Brain microvascular endothelial cell (primary cell): ENCODE measurements around the gene TUBGCP3.
A peak's percentile ranks its signal among the peaks of the same experiment; 100 is the strongest.

Experiments
- DNase-seq: peaks from one replicate; pipeline ENCODE4 v3.0.0-alpha.2; 2020
- H3K27ac ChIP-seq: fragments of 250-450 bp; sonication (Bioruptor Pico); 2 replicates; pipeline ENCODE4 v1.5.1; 2020; ENCODE audit warnings: mild to moderate bottlenecking, moderate library complexity
- H3K27me3 ChIP-seq: fragments of 250-450 bp; sonication (Bioruptor Pico); replicated peaks from 2 replicates; pipeline ENCODE4 v1.5.1; 2020; ENCODE audit warnings: mild to moderate bottlenecking
- H3K36me3 ChIP-seq: fragments of 250-450 bp; sonication (Bioruptor Pico); replicated peaks from 2 replicates; pipeline ENCODE4 v1.5.1; 2020; ENCODE audit warnings: mild to moderate bottlenecking
- H3K4me3 ChIP-seq: 2 replicates; pipeline ENCODE4 v1.5.1; 2011; ENCODE audit warnings: low read depth, mild to moderate bottlenecking, control low read depth, low read length, moderate library complexity
- in situ Hi-C: cut with HindIII; loops from 2 replicates; pipeline ENCODE4 v1.10.0; 2017; ENCODE audit warnings: low sequenced_read_pairs, low pct_ligation_motif_present
- TF ChIP-seq, protein P1 (sequence below): IDR thresholded peaks from 2 replicates; pipeline ENCODE4 v1.5.1; 2011; ENCODE audit warnings: low read depth, mild to moderate bottlenecking, moderate library complexity, low read length, control low read depth, inconsistent platforms; ENCODE audit errors: missing control alignments

The TUBGCP3 gene

DNA sequence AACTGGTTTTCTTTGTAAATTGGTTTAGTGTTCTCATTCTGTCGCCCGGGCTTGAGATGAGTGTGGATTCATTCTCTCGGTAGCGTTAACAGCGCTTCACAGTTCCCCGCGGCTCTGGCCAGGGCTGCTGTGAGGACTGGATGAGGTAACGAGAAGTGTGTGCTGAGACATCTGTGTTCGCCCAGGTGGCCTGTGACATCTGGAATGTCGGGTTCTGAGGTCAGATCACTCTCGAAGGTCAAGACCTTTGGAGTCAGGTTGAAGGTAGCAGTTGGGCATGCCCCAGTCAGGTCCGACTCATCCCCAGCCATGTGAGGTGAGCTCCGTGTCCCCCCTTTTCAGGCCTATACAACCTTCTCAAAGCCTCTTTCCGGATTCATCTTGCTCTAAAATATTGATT is 13.4 kb upstream of the TUBGCP3 start:
- in situ Hi-C loops, result no loop called here
- no peak overlapping the region for H3K4me3 ChIP-seq
- no peaks in the 10 kb centered on the region for H3K36me3 ChIP-seq
- no peak overlapping the region for H3K27ac ChIP-seq
- H3K27me3 ChIP-seq, result no peaks in the 10 kb centered on the region
- TF ChIP-seq, protein P1, sequence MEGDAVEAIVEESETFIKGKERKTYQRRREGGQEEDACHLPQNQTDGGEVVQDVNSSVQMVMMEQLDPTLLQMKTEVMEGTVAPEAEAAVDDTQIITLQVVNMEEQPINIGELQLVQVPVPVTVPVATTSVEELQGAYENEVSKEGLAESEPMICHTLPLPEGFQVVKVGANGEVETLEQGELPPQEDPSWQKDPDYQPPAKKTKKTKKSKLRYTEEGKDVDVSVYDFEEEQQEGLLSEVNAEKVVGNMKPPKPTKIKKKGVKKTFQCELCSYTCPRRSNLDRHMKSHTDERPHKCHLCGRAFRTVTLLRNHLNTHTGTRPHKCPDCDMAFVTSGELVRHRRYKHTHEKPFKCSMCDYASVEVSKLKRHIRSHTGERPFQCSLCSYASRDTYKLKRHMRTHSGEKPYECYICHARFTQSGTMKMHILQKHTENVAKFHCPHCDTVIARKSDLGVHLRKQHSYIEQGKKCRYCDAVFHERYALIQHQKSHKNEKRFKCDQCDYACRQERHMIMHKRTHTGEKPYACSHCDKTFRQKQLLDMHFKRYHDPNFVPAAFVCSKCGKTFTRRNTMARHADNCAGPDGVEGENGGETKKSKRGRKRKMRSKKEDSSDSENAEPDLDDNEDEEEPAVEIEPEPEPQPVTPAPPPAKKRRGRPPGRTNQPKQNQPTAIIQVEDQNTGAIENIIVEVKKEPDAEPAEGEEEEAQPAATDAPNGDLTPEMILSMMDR, result no peak
- no peak for DNase-seq

DNA sequence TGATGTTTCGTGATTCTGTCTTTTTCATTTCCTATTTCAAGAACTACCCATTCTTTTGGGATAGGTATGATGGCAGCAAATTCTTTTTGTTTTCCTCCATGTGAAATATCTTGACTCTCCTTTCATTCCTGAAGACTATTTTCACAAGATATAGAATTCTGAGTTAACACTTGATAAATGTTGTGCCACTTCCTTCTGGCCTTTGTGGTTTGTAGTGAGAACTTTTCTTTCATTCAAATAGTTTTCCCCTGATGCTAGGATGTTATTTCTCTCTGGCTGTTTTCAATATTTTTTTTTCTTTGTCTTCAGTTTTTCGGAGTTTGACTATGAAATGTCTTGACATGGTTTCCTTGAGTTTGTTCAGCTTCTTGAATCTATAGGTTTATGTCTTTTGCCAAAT is 8.3 kb upstream of the TUBGCP3 start:
- no peaks in the 10 kb centered on the region for H3K36me3 ChIP-seq
- in situ Hi-C loops, result no loop called here
- no peak overlapping the region for H3K27ac ChIP-seq
- no peaks in the 10 kb centered on the region for H3K27me3 ChIP-seq
- no peak for DNase-seq
- no peak overlapping the region for H3K4me3 ChIP-seq
- TF ChIP-seq, protein P1, result no peak

DNA sequence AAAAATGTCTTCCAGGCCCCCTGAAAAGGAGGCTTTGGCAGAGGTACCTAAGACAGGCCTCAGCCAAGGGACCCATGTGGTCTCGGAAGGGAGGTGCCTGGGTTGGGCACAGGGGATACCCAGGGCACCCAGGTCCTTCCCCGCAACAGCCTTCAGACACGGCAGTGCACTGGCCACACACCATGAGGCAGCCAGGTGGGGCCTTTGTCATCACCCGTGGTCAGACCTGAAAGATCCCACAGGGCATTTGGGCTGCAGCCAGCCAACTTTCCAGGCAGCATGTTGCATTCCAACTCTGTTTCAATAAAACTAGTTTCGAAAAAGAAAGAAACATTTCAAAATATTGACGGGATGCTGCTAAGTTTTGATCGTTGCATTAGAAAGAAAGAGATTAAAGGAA is 4.7 kb upstream of the TUBGCP3 start:
- DNase-seq, result no peak
- TF ChIP-seq, protein P1, result no peak
- in situ Hi-C loops, result no loop called here
- no peak overlapping the region for H3K4me3 ChIP-seq
- no peak overlapping the region for H3K27ac ChIP-seq
- H3K27me3 ChIP-seq, result no peaks in the 10 kb centered on the region
- no peaks in the 10 kb centered on the region for H3K36me3 ChIP-seq

DNA sequence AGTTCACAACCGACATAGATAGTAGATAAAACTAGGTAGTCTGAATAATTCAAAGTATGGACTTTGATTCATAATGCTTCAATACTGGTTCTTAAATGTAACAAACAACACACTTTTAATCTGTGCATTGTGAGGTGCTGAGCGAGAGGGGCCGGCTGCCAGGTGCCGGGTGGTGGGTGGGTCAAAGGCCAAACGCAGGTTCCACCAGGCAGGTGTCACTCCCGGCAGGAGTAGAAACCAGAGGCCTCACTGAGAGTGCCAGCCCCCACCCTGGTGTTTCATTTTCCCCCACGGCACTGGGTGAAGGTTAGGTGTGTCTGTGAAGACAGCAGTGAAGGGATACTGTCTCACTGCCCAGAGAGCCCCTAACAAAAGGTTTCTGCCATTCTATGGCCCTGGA is 4.2 kb upstream of the TUBGCP3 start:
- H3K36me3 ChIP-seq, result no peaks in the 10 kb centered on the region
- in situ Hi-C loops, result no loop called here
- TF ChIP-seq, protein P1, result no peak

DNA sequence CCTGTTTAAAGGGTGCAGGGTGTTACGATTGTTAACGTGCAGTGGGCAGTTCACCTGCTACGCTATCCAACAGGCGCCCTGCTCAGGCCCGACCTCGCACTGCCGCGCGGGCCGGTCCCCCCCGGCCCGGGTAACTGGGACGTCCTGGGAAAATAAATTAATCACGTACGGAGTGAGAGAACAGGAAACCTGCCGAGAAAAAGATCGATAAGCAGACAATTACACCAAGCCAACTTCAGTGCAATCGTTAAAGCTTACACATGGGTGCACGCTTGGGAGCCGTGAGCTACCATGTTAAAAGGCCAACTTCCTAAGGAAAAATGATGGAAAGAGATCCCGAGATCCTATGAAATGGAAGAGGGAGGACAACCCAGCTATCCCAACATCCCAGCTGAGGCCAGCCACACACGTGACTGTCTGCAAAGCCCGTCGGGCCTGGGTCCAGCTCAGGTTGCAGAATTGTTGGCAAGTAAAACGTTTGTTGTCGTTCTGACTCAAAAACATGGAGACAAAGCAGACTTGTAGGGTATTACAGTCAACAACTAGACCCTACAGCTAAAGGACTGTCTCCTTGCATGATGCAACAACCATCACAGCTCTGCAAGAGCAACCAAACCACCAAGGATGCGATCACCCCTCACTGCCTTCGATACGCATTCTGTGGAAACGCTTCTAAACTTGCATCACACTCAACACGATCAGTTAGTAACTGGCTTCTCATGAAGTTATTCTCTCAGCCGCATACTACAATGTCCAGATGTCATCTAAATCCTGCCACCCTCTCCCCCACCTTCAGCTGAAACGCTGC is 741 bp upstream of the TUBGCP3 start:
- H3K36me3 ChIP-seq, result no peaks in the 10 kb centered on the region
- peak overlapping the region; percentile 90 for H3K4me3 ChIP-seq
- in situ Hi-C loops, result no loop called here
- DNase-seq, result no peak
- no peak overlapping the region for H3K27ac ChIP-seq
- TF ChIP-seq, protein P1, result no peak
- H3K27me3 ChIP-seq, result no peaks in the 10 kb centered on the region

More for the DNA sequence above, 4.2 kb upstream of the TUBGCP3 start:
- Histone ChIP-seq H3K4me3 (no peak overlapping the region), H3K27ac (no peak overlapping the region), H3K27me3 (no peaks in the 10 kb centered on the region)
- no peak for DNase-seq
